T-helper 9 cell (primary cell): ENCODE results near the gene AGAP2.
"Not testable (repeated sequence)": the region's sequence is repeated elsewhere in the genome, so short reads cannot be mapped to it uniquely, and the experiment has no call there.

Source experiments
- DNase-seq: peaks from one replicate; pipeline ENCODE4 v3.0.0-alpha.2; 2020
- total RNA-seq, 2 donors: gene quantifications; one replicate each; lab custom pipeline; 2026; lab: John Stamatoyannopoulos, UW

Gene AGAP2
- 119 to 159 reads per million in 2 donors for total RNA-seq

DNA sequence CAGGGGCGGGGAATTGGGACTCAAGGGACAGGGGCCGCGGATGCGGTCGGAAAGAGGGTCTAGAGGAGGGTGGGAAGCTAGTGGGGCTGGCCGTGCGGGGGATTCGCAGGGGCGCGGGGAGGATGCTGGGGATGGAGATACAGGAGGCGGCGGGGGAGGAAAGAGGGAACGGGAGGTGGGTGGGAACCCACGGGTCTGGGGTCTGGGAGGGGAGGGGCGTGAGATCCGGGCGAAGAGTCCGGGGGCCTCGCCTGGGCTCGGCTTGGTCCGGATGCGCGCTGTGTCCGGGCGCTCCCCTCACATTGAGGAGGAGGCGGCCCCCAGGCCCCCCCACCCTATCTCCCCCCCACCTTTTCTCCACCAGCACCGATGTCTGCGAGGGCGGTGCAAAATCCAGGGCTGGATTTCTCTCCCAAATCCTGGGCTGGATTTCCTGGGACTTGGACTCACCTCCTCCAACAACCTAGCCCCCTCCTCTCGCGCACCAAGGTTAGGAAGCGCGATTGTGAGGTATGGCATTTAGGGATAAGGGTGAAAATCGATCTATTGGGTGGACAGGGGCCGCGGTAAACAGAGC is at the start of gene AGAP2:
Gene AGAP2, minus strand, starts transcription at position 82 of the 577 bp plus-strand sequence. CDS start 496 bp downstream, outside the sequence.
- DNase-seq = no peak

DNA sequence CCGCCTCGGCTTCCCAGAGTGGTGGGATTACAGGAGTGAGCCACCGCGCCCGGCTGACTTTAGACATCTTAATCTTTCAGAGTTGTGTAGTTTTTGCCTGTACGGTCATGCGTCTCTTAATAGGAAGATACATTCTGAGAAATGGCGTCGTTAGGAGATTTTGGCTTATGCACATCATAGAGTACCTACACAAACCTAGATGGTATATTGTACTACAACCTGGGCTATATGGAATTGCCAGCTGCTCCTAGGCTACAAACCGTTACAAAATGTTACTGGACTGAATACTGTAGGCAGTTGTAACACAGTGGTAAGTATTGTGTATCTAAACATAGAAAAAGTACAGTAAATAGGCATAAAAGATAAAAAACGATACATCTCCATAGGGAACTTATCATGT is 45.3 kb upstream of the AGAP2 start:
- DNase-seq = no peak

DNA sequence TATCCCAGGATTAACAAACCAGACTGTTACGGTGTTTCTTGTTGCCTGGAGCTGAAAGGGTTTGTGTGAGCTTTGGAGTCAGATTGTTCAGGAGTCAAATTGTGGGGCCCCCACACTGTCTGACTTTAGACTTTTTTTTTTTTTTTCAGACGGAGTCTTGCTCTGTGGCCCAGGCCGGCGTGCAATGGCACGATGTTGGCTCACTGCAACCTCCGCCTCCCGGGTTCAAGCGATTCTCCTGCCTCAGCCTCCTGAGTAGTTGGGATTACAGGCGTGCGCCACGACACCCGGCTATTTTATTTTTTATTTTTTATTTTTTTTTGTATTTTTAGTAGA is 44.9 kb upstream of the AGAP2 start:
- DNase-seq = no peak

- peak; percentile 99 for DNase-seq
Observed at GRCh38 chr12:57782608-57783465, 44.3 kb upstream of the AGAP2 start, which contains the start of gene TSFM. Gene TSFM (plus strand): TSS chr12:57782787. CDS start chr12:57782802, 15 bp downstream.

GRCh38 chr12:57782243-57782607 is 43.7 kb upstream of the AGAP2 start:
- no peak for DNase-seq

GRCh38 chr12:57781801-57782200 is 43.3 kb upstream of the AGAP2 start:
- no peak for DNase-seq

- no peak for DNase-seq
Observed at GRCh38 chr12:57781244-57781643, 42.7 kb upstream of the AGAP2 start.

- no peak for DNase-seq
Observed at GRCh38 chr12:57780284-57780897, 41.8 kb upstream of the AGAP2 start.

- no peak for DNase-seq
Observed at GRCh38 chr12:57779736-57780135, 41.2 kb upstream of the AGAP2 start.

DNA sequence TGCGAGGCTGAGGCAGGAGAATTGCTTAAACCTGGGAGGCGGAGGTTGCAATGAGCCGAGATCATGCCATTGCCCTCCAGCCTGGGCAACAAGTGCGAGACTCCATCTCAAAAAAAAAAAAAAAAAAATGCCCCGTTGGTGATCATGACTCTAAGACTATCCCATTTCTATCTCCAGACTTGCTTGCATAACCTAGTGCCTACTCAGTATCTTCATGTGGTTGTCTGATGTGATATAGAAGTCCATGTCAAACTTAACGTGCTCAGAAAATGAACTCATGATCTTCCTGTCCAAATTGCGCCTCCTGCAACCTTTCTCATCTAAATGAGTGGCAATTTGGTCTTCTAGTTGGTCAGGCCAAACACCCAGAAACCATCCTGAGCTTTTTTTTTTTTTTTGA is 39.4 kb upstream of the AGAP2 start:
- DNase-seq = no peak

- no peak for DNase-seq
Observed at GRCh38 chr12:57777367-57777766, 38.8 kb upstream of the AGAP2 start.

DNA sequence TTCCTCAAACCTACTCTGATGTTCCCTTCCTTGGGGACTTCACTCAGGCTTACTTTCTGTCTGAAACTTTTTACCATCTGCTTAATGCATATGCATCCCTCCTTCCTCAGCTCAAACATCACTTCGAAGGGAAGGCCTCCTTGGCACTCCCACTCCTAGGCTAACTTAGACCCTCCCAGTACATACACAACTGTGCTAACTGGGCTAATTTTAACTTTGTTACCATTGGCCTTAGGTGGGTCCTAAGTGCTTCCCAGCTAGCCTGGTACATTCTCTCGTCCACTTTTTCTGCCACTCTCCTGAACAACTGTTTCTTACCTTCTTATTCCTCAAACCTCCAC is 37.7 kb upstream of the AGAP2 start:
- no peak for DNase-seq

DNA sequence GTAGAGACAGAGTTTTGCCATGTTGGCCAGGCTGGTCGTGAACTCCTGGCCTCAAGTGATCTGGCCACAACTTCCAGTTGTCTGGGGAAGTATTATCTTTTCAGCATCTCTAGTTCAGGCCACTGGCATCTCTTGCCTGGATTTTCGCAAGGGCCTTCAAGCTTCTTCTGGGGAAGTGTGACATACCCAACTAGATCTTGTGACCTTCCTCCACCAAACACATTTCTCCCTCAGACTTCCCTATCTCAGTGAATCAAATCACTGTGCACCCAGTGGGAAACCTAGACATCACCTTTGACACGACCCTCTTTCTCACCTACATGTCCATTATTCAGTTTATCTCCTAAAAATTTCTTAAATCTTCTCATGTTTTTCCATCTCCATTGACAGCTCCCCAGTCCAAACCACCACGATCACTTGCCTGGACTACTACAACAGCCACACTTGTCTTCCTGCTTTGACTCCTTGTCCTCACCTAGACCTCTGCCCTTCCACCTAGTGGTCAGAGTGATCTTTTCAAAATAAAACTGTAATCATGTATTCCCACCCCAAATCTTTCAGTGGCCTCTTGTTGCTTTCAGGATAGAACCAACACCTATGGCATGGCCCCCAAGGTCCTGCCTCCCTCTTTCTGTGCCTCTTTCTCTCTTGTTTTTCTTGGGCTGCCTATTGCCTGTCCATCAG is 37.2 kb upstream of the AGAP2 start:
- no peak for DNase-seq

DNA sequence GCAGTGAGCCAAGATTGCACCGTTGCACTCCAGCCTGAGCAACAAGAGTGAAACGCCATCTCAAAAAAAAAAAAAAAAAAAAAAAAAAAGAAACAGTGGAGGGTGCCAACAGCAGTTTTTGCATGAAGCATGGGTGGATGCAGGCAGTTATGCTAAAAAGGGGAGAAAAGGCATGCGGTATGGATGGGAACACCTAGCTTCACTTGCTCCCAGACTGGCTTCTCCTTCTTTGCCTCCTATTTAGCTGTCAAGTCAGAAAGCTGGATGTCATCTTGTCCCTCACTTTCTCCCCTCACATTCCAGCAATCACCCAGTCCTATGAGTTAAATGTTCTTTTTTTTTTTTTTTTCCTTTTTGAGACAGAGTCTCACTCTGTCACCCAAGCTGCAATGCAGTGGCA is 36.5 kb upstream of the AGAP2 start:
- no peak for DNase-seq

GRCh38 chr12:57774634-57775033 is 36.1 kb upstream of the AGAP2 start:
- not testable (repeated sequence) for DNase-seq

- DNase-seq = peak; percentile 21
Observed at GRCh38 chr12:57772429-57773322, 34.1 kb upstream of the AGAP2 start, which contains the start of gene EEF1AKMT3. Gene EEF1AKMT3 (plus strand): TSS chr12:57772614. CDS start chr12:57772725, 111 bp downstream.

DNA sequence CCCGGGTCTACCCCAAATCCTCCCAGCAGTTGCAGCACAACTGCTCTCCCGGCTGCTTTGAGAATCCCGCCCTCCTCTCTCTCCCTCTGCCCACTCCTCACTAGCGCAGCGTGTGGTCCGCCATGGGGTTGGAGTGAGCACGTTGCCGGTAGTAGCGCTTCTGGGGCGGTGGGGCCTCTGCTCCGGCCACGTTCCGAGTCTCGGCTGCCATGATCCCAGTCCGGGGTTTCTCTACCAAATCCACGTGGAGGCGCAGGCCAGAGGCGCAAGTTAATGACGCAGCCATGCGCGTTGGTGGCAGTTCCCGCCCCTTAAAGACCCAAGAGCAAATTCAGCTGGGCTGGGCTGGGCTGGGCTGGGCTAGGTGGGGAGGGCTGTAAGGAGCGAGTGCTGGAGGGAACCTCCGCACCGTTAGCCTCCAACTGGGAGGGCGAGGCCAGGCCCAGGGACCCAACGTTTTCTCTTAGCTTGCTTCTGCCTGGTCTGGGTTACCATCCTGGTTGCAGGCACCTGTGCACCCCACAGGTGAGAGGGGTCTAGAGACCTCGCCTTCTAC is 33.4 kb upstream of the AGAP2 start, which contains the start of gene METTL1:
Gene METTL1, minus strand, starts transcription at position 233 of the 556 bp plus-strand sequence. Its CDS starts 22 bp downstream, at position 211.
- peak; percentile 84 for DNase-seq

GRCh38 chr12:57771236-57771872 is 32.8 kb upstream of the AGAP2 start:
- peak; percentile 76 for DNase-seq

- DNase-seq = no peak
Observed at GRCh38 chr12:57770734-57771133, 32.2 kb upstream of the AGAP2 start.

DNA sequence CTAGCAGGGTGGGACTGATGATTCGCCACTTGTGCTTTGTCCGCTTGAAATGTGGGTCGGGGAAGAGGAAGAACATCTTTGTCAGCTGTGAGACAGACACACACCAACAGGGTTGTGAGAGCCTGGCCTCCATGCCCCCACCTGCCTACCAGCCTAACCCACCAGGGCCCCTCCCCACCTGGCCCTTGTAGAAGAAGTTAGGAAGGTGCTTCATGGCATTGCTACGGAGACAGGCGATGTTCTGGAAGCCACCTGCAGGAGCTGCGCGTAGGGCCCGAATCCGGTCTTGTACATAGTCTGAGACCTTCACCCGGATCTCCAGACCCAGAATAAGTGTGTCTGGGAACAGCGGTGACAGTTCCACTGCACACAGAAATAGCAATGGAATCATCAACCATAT is 31.1 kb upstream of the AGAP2 start:
- no peak for DNase-seq

DNA sequence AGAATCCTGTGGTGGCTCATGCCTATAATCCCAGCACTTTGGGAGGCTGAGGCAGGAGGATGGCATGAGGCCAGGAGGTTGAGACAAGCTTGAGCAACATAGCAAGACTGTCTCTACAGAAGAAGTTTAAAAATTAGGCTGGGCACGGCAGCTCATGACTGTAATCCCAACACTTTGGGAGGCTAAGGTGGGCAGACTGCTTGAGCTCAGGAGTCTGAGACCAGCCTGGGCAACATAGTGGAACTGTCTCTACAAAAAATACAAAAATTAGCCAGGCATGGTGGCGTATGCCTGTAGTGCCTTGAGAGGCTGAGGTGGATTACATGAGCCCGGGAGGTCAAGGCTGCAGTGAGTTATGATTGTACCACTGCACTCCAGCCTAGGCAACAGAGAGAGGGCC is 29.3 kb upstream of the AGAP2 start:
- DNase-seq = no peak
